Keratinocyte (primary cell): Measurements from ENCODE around the gene MTPN. TPM values are rescaled to one million over a fixed set of nuclear protein-coding genes. Genes with fewer than 3 reads are reported as not detected.

Source experiments
- DNase-seq: peaks from one replicate; pipeline ENCODE4 v3.0.0-alpha.2; 2011; ENCODE audit warnings: low read depth, missing footprints, low spot score
- FAIRE-seq: peaks from 2 replicates; lab custom pipeline; 2011; peaks lifted over from hg19 to GRCh38; lab: Jason Lieb, UNC
- H2AFZ ChIP-seq: 2 replicates; pipeline ENCODE4 v1.6.0; 2012; ENCODE audit warnings: low read length, control low read depth, inconsistent platforms; ENCODE audit not compliant: control insufficient read depth
- H3K27ac ChIP-seq: 2 replicates; pipeline ENCODE4 v1.5.1; 2011; ENCODE audit warnings: low read length; ENCODE audit not compliant: control insufficient read depth, insufficient read depth
- H3K27me3 ChIP-seq: 3 replicates; pipeline ENCODE4 v1.6.0; 2011; ENCODE audit warnings: low read length; ENCODE audit not compliant: control insufficient read depth, insufficient read depth; ENCODE audit errors: extremely low read depth
- H3K36me3 ChIP-seq, 2 experiments: 2 replicates in 1 of 2; 3 replicates in 1 of 2; pipeline ENCODE4 v1.5.1; 2011; ENCODE audit warnings: low read length in 2 of 2, mild to moderate bottlenecking in 1 of 2; ENCODE audit not compliant: control insufficient read depth in 2 of 2, insufficient read depth in 2 of 2; ENCODE audit errors: extremely low read depth in 1 of 2
- H3K4me1 ChIP-seq: 3 replicates; pipeline ENCODE4 v1.5.1; 2011; ENCODE audit warnings: low read length; ENCODE audit not compliant: control insufficient read depth, insufficient read depth; ENCODE audit errors: extremely low read depth
- H3K4me2 ChIP-seq: 3 replicates; pipeline ENCODE4 v1.6.0; 2011; ENCODE audit warnings: low read depth, low read length; ENCODE audit not compliant: control insufficient read depth, insufficient read depth; ENCODE audit errors: extremely low read depth
- H3K4me3 ChIP-seq, 3 experiments: fragments of 200-600 bp in 1 of 3; sonication (generic) in 1 of 3; 2 replicates in 2 of 3; 3 replicates in 1 of 3; pipeline ENCODE4 v1.5.1; 2011 to 2016; ENCODE audit warnings: low read length in 3 of 3, mild to moderate bottlenecking in 3 of 3, control low read depth in 2 of 3, inconsistent platforms in 1 of 3, low read depth in 1 of 3, mixed read lengths in 1 of 3, mixed run types in 1 of 3, moderate library complexity in 1 of 3; ENCODE audit not compliant: control insufficient read depth in 2 of 3, insufficient read depth in 2 of 3; ENCODE audit errors: extremely low read depth in 1 of 3
- H3K79me2 ChIP-seq: 2 replicates; pipeline ENCODE4 v1.6.0; 2012; ENCODE audit warnings: low read length; ENCODE audit not compliant: control insufficient read depth, insufficient read depth
- H3K9ac ChIP-seq: 3 replicates; pipeline ENCODE4 v1.6.0; 2011; ENCODE audit warnings: low read length; ENCODE audit not compliant: control insufficient read depth, insufficient read depth; ENCODE audit errors: extremely low read depth
- H3K9me1 ChIP-seq: 3 replicates; pipeline ENCODE4 v1.6.0; 2011; ENCODE audit warnings: low read length; ENCODE audit not compliant: control insufficient read depth, insufficient read depth; ENCODE audit errors: extremely low read depth
- H3K9me3 ChIP-seq: 2 replicates; pipeline ENCODE4 v1.5.1; 2012; ENCODE audit warnings: low read depth, low read length; ENCODE audit not compliant: control insufficient read depth
- H4K20me1 ChIP-seq: 3 replicates; pipeline ENCODE4 v1.6.0; 2011; ENCODE audit warnings: low read length; ENCODE audit not compliant: control insufficient read depth, insufficient read depth; ENCODE audit errors: extremely low read depth
- CTCF ChIP-seq, 3 experiments: IDR thresholded peaks in 1 of 3; conservative IDR thresholded peaks in 1 of 3; optimal IDR thresholded peaks in 1 of 3; 2 replicates in 2 of 3; 3 replicates in 1 of 3; pipeline versions ENCODE3 to v1.5.1; 2011; ENCODE audit warnings: low read length in 3 of 3, mild to moderate bottlenecking in 3 of 3, moderate library complexity in 2 of 3, control low read depth in 1 of 3, inconsistent platforms in 1 of 3; ENCODE audit not compliant: insufficient read depth in 2 of 3; ENCODE audit errors: extremely low read depth in 1 of 3
- EZH2 ChIP-seq: IDR thresholded peaks from one replicate; pipeline ENCODE4 v1.6.1; 2012; ENCODE audit warnings: inconsistent platforms, mild to moderate bottlenecking, low read length, moderate library complexity
- dilution Hi-C: fragments of 300-500 bp; cut with MboI; formaldehyde crosslinking; loops from one replicate; pipeline ENCODE4 v1.7.0; 2020; ENCODE audit warnings: low sequenced_read_pairs; ENCODE audit not compliant: extremely low pct_ligation_motif_present
- polyA plus RNA-seq, 5 experiments: library from polyadenylated mRNA; depleted of rRNA in 3 of 5; stranded (reverse) in 3 of 5; stranded (forward) in 1 of 5; unstranded in 1 of 5; fragments of >200 nt; gene quantifications; 1 replicate in 1 of 5; 2 replicates in 3 of 5; 3 replicates in 1 of 5; pipeline versions ENCODE4 v1.2.1 to v1.2.3, GENCODE V29; 2011 to 2012; ENCODE audit warnings: missing spikeins in 2 of 5, low read depth in 1 of 5, low replicate concordance in 1 of 5

The MTPN gene
- polyA plus RNA-seq, 1 donor (not counting 4 experiments of a cell fraction or from before 2014, with no cell fraction given), result 151 TPM

DNA sequence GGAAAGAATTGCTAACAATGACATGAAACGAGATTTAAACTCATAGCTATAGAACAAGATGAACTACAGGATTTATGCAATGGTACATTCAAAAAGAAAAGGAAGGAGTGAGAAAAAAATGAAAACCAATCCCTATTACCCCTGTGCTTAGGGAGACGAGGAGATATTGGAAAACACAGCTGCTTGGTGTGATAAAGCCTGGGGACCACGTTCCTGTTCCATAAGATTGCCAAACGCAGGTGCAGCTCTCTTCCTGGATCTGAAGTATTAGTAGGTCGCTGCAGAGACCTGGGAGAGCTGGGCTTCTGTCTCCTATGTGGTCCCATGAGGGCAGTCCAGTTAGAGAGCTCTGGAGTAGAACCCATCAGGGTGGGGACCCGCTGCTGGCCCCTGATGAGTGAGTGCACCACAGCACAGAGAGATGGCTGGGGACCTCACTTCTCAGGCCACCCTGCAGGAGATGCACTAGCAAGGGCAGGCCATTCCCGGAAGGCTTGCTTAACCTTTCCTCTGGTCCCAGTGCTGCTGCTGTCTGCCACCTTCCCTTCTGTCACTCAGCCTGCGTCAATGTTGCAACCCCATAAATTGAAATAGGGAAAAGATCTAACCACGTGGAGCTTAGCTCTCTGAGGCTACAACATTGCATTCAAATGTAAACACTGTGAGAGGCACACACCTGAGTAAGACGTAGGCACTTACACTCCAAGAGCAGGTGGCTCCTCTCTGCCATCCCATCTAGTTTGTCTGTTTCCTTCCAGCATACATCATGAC lies 57.9 kb downstream of the MTPN start:
- no peaks in the 10 kb centered on the region for H3K36me3 ChIP-seq
- H3K27me3 ChIP-seq, result no peaks in the 10 kb centered on the region
- no peak overlapping the region for H3K4me3 ChIP-seq
- no peak overlapping the region for H3K27ac ChIP-seq
- FAIRE-seq (no peak), DNase-seq (no peak)
- H3K9me3 ChIP-seq, result no peaks in the 10 kb centered on the region
- dilution Hi-C loops, result no loop called here
- no peaks in the 10 kb centered on the region for H3K9me1 ChIP-seq
- H3K4me2 ChIP-seq, result no peak overlapping the region
- no peaks in the 10 kb centered on the region for H4K20me1 ChIP-seq
- TF ChIP-seq CTCF (optimal IDR thresholded peaks at IDR 0.05 in 1 of 3, IDR thresholded peaks at IDR 0.05 in 1 of 3, conservative IDR thresholded peaks at IDR 0.05 in 1 of 3; ENCODE audit: extremely low read depth in 1 of 3, insufficient read depth in 2 of 3, low read length in 3 of 3) (no peak), EZH2 (no peak)
- no peaks in the 10 kb centered on the region for H3K79me2 ChIP-seq
- H2AFZ ChIP-seq, result no peak overlapping the region
- no peak overlapping the region for H3K9ac ChIP-seq
- H3K4me1 ChIP-seq, result peaks cover 9% of the 10 kb centered on the region

DNA sequence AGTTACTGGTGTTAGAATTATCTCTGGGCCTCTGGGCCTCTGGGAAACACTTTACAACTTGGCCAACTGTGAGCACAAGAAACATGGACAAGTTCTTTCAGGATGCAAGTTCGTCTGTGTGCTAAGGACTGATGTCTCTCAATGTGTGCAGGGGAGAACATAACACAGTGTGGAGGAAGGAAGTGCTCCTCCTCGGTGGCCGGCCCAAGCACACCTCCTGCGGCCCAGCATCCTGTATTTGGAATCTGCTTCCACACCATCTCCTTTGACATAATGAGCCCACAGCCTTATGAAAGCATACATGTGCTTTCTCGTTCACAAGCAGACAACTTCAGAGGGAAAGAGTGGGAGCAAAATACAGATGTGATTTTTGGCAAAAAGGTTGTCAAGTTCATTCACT lies 59.0 kb downstream of the MTPN start:
- Histone ChIP-seq H3K36me3 (no peaks in the 10 kb centered on the region), H3K79me2 (no peaks in the 10 kb centered on the region), H3K4me1 (no peaks in the 10 kb centered on the region), H3K4me3 (no peak overlapping the region), H3K9ac (no peak overlapping the region), H4K20me1 (no peaks in the 10 kb centered on the region), H2AFZ (no peak overlapping the region), H3K27ac (no peak overlapping the region), H3K4me2 (no peak overlapping the region), H3K9me3 (no peaks in the 10 kb centered on the region), H3K27me3 (no peaks in the 10 kb centered on the region), H3K9me1 (no peaks in the 10 kb centered on the region)
- TF ChIP-seq CTCF (optimal IDR thresholded peaks at IDR 0.05 in 1 of 3, IDR thresholded peaks at IDR 0.05 in 1 of 3, conservative IDR thresholded peaks at IDR 0.05 in 1 of 3; ENCODE audit: extremely low read depth in 1 of 3, insufficient read depth in 2 of 3, low read length in 3 of 3) (no peak), EZH2 (no peak)
- dilution Hi-C loops, result no loop called here
- FAIRE-seq (no peak), DNase-seq (no peak)
